Stimulated activated CD8-positive, alpha-beta memory T cell treated with anti-CD3 and anti-CD28 coated beads, Interleukin-15, amount 100 ng/mL, for 48 hours (primary cell): Measurements from ENCODE around the gene OXCT1.
"Not testable (repeated sequence)": the region's sequence is repeated elsewhere in the genome, so short reads cannot be mapped to it uniquely, and the experiment has no call there.

Experiments used
- DNase-seq, 2 donors: peaks; one replicate each; pipeline ENCODE4 v3.0.0-alpha.2; 2020; ENCODE audit warnings: low read depth in 2 of 2

OXCT1 gene

DNA sequence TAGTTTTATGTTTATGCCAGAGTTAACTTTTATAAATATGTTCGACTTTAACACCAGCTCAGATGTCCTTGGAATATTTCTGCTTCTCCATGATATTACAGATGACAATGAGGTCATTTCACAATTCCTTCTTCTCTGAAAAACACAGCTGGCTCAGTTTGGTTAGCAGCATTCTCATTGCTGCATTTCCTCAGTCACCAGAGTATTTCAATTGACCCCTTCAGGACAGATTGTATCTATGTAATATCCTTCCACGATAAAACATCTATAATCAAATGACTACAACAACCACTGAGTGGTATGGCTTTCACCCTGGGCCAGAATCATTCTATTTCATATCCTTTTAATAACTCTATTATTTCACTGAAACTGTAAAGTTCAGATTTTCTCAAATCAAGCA lies 148.7 kb downstream of the OXCT1 start:
- no peak for DNase-seq

DNA sequence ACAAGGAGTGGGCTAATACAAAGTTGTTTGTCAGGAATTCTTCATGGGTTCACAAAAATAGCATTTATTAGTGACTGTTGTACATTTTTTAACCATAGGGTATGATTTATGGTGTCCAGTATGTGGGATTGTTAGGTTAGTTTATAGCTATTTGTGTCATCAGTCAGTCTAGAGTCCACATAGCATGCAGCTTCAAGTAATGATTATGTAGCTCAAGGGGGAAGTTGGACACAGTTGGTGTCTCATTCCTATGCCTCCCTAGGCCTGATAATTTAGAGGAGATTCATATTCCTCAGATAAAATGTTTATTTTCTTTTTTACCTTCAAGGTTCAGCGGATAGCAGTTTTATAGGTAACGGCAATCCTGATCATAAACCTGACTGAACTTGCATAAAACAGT lies 153.8 kb downstream of the OXCT1 start:
- DNase-seq: no peak

DNA sequence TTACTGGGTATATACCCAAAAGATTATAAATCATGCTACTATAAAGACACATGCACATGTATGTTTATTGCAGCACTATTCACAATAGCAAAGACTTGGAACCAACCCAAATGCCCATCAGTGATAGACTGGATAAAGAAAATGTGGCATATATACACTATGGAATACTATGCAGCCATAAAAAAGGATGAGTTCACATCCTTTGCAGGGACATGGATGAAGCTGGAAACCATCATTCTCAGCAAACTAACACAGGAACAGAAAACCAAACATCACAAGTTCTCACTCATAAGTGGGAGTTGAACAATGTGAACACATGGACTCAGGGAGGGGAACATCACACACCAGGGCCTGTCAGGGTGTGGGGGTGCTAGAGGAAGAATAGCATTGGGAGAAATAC lies 155.8 kb downstream of the OXCT1 start:
- not testable (repeated sequence) for DNase-seq

DNA sequence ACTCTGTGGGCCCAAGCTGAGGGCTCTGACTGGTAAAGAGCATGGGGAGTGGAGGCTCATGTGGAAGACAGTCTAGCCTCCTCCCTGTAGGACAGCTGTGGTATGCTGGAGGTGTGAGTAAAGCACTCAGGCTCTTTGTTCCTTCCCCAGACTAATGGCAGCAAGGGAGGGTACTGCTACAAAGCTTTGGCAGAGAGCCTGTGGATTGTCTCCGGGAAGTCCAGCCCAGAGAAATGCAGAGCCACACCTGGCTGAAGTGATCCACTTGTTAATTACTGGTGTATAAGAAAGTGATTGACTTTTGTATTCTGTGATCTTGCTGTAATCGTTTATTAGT lies 161.7 kb downstream of the OXCT1 start:
- no peak for DNase-seq

DNA sequence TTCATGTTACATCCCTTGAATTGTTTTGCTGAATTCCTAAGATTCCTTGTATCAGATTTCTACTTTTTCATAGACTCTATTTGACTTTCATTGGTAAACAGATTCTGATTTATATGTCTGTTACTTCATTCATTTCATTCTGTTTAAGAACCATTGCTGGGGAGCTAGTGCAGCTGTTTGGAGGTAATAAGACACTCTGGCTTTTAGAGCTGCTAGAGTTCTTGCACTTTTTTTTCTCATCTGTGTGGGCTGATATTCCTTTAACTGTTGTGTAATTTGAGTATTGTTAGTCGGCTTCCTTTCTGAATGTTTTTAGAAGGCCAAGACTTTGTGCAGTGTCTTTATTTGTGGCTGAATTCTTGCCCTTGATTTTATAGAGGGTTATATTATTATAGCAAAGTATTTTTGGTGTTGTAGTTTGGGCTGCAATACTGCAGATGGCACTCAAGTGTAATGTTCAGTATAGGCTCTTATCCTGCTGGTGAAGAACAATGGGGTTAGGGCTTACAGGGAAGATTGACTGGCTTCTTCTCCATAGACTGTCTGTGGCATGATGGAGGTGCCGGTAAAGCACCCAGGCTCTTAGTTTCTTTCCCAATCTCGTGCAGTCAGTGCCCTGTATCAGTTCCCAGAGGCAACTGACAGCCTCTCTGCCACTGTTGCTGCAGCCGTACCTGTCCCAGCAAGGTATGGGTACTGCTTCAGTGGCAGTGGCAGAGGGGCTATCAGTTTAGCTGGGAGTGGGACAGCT lies 162.2 kb downstream of the OXCT1 start:
- DNase-seq: no peak

DNA sequence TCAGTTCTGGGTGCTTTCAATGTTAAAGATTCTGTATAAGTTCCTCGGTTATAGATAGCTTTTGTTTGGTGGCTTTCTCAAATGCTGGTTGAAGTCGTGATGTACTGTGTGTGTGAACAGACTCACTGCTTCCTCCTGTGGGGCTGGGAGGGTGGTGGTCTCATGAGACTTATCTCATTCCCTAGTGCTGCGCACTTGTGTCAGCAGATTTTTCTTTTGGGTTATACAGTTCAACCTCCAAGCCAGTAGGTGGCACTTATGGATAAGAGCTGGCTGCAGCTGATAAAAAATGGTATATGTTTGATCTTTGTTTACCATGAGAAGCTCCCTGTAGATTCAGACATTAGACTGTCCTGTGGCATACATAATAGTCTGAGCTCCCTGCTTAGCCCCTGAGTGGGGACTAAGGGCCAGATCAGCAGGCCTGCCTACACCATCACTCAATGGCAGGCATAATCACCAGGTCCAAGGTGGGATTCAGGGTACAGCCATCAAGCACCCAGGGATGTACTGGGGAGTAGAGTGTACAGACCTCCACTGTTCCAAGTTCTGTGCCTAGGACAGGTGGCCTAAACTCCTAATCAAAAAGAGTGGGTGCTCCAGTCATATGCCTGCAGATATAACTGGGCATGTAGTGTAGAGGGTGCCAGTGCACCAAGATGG lies 174.2 kb downstream of the OXCT1 start:
- no peak for DNase-seq

DNA sequence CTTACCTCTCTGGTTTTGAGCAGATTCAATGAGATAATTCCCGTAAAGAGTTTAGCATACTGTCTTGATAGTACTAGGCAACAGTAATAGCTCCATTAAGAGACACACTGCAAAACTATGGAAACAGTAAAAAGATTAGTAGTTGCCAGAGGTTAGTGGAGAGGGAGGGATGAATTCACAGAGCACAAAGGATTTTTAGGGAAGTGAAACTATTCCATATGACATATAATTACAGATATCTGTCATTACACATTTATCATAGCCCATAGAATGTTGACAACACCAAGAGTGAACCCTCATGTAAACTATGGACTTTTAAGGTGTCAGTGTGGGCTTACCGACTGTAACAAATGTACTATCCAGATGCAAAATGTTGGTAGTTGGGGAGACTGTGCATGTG lies 183.5 kb downstream of the OXCT1 start:
- no peak for DNase-seq

DNA sequence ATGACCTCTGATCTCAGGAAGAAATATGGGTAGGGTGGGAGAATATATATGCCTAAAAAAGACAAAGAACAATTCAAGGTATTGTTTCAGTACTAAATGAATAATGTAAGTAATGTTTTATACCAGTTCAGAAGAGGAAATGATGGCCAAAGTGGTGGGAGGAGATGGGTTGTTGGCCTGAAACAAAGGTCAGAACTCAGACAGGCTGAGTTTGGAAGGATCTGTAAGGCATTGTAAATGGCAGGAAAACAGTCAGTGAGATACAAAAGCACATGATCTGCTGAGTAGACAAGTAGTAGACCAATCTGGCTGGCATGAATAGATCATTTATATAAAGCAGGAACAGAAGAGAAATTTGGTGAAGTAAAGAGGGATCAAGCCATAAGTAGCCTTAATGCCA lies 184.0 kb downstream of the OXCT1 start:
- no peak for DNase-seq

DNA sequence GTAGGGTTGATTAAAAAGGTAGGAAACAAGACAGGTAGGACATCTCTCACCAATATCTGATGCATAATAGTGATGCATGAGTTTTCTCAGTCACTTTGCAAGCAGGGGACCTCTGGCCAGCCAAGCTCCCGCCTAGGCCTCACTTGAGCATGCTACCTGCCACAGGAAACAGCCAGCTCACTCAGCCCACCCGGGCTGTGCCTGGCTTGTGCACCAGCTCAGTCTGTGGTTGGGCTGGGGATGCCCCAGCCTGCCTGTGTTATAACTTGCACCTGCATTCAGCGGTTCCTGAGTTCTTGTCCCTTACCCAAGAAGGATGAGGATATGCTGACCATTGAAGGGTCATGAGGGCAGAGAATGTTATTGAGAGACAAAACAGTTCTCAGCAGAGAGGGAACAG lies 187.0 kb downstream of the OXCT1 start:
- no peak for DNase-seq

DNA sequence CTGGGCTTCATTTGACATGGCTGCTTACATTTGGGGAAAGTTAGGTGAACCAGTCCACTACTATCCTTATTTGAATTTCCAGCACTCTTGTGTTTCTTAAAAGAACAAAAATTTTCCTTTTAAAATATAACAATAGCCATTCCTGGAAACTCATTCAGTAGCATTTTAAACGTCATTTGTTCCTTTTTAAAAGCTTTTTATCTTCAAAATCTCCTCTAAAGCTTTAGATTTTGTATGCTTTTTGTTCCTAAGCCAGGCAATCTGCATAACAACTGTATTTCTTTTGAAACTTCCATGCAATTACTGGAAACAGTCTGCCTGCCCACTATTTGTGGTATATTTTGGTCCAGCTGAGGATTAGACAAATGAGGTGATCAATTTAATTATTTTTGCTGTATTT lies 187.6 kb downstream of the OXCT1 start:
- DNase-seq: no peak

DNA sequence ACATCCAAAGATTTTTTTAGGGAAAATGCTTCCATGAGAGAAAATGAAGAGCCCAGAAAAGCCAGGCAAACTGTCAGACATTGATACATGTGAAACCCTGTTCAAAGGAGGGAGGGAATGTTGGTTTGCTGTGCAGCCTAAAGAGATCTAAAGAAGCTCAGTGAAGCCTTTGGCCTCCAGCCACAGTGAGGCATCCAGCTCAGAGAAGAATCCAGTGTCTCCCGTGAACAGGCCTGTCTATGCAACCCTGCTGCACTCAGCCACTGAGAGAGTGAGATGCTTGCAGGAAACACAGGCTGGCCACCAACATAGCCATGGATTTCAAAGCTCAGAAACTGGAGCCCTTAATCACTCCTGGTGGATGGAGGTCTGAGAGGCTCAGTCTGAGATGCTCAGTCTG lies 188.4 kb downstream of the OXCT1 start:
- DNase-seq: no peak
